Measurements from ENCODE around the gene SAP130. TPM values are rescaled to one million over a fixed set of nuclear protein-coding genes. Genes with fewer than 3 reads are reported as not detected.

The SAP130 gene
- total and polyA plus RNA-seq, 2 of the 8 experiments (the other 6 are each of a cell fraction or from before 2014, with no cell fraction given), result 51.4 to 54.3 TPM

GRCh38 chr2:127951026-127951425 lies 76.8 kb downstream of the SAP130 start:
- Histone ChIP-seq H2AK5ac (ENCODE audit: low read depth, low read length) (no peak overlapping the region), H3K27ac (ENCODE audit: low read depth, low read length) (no peak overlapping the region), H2BK20ac (ENCODE audit: low read length) (no peak overlapping the region), H3K4me2 (ENCODE audit: insufficient read depth in 1 of 2, low read depth in 2 of 2, low read length in 2 of 2) (no peak overlapping the region), H4K5ac (ENCODE audit: insufficient read length, low read depth, low read length) (no peak overlapping the region), H3K79me1 (ENCODE audit: low read depth, low read length) (no peaks in the 10 kb centered on the region; the same call in 1 of the 2 replicates), H4K20me1 (replicated peaks in 1 of 2; ENCODE audit: control insufficient read depth in 1 of 2, insufficient read depth in 2 of 2, low read length in 2 of 2) (peaks cover 0 to 4% of the 10 kb centered on the region in 2 experiments), H3K36me3 (ENCODE audit: control insufficient read depth in 2 of 4, insufficient read depth in 4 of 4, low read length in 3 of 4) (peaks cover 19 to 57% (median 49%) of the 10 kb centered on the region in 4 experiments; a peak in 7 of 8 replicates), H3K4me3 (ENCODE audit: extremely low read depth in 1 of 4, insufficient read depth in 2 of 4, low read depth in 3 of 4, low read length in 4 of 4) (no peak overlapping the region), H2BK120ac (replicated peaks; ENCODE audit: low read depth, low read length) (no peak overlapping the region), H3K27me3 (replicated peaks in 1 of 4; ENCODE audit: control insufficient read depth in 3 of 4, extremely low read depth in 1 of 4, insufficient read depth in 3 of 4, low read length in 3 of 4) (no peaks in the 10 kb centered on the region), H2BK15ac (ENCODE audit: low read length) (no peak overlapping the region), H4K91ac (replicated peaks; ENCODE audit: insufficient read length, low read length) (no peak overlapping the region), H3K56ac (replicated peaks; ENCODE audit: insufficient read length, low read depth, low read length) (no peak overlapping the region), H3K23me2 (ENCODE audit: low read depth, low read length) (no peaks in the 10 kb centered on the region), H3K9me3 (ENCODE audit: insufficient read depth in 2 of 2, low read depth in 1 of 2, low read length in 1 of 2) (no peaks in the 10 kb centered on the region), H3K9ac (replicated peaks in 1 of 4; ENCODE audit: extremely low read depth in 1 of 4, low read depth in 3 of 4, low read length in 3 of 4) (no peak overlapping the region), H4K8ac (ENCODE audit: extremely low read depth, insufficient read depth, low read length) (no peak overlapping the region), H3K14ac (ENCODE audit: insufficient read length) (no peak overlapping the region), H3K4me1 (replicated peaks in 1 of 4; ENCODE audit: control insufficient read depth in 3 of 4, insufficient read depth in 4 of 4, low read length in 3 of 4) (no peaks in the 10 kb centered on the region), H2BK5ac (ENCODE audit: low read depth, low read length) (no peak overlapping the region), H2BK12ac (ENCODE audit: low read depth, low read length) (no peak overlapping the region), H3K79me2 (ENCODE audit: control insufficient read depth in 1 of 2, insufficient read depth in 2 of 2, low read length in 2 of 2) (no peaks in the 10 kb centered on the region), H3K18ac (ENCODE audit: extremely low read depth, low read length) (no peak overlapping the region), H3K23ac (ENCODE audit: insufficient read length) (no peak overlapping the region), H2AFZ (ENCODE audit: low read length) (no peak overlapping the region), H3K4ac (replicated peaks; ENCODE audit: insufficient read length, low read depth, low read length) (no peak overlapping the region)
- POLR2A ChIA-PET (ENCODE audit: partially characterized antibody), result interaction anchor here (1.1 kb wide), 1 partner anchor 32 kb away, joined by 3 read pairs; no protein-coding TSS in a partner anchor
- FAIRE-seq, result no peak
- TF ChIP-seq TCF12 (IDR thresholded peaks at IDR 0.05; ENCODE audit: low read depth, low read length), result no peak
- TF ChIP-seq ATF2 (IDR thresholded peaks at IDR 0.05; ENCODE audit: low read length), result no peak
- TF ChIP-seq FOSL1 (IDR thresholded peaks at IDR 0.05; ENCODE audit: insufficient read depth, low read depth, low read length), result no peak
- no peak for TF ChIP-seq CBX5 (IDR thresholded peaks at IDR 0.05; ENCODE audit: low read depth, low read length)
- 95% methylated on average over 4 of the region's 4 CpGs; no CpG with 5 or more reads in 1 of the 2 experiments for WGBS, 2 experiments (ENCODE audit: extremely low coverage in 1 of 2, insufficient coverage in 1 of 2, insufficient read length in 1 of 2, insufficient replicate concordance in 2 of 2, low coverage in 1 of 2, low lambda C conversion rate in 2 of 2, missing lambda C conversion rate in 1 of 2)
- CTCF ChIA-PET (ENCODE audit: partially characterized antibody), result no interaction called here
- DNase-seq (ENCODE audit: low read depth in 1 of 2, low spot score in 2 of 2), result no peak

Data from H1 (cell line).